Transverse colon (tissue), 4 donors: ENCODE data around the gene CLIC5. TPM values are rescaled to one million over a fixed set of nuclear protein-coding genes. Genes with fewer than 3 reads are reported as not detected.

Experiments used
- DNase-seq: peaks from one replicate; pipeline ENCODE4 v3.0.0-alpha.2; 2019
- H3K27ac ChIP-seq, 4 donors: fragments of 200-600 bp; sonication (generic); 2 replicates each; pipeline ENCODE4 v1.5.1; 2016 to 2018; ENCODE audit warnings: inconsistent platforms in 4 of 4
- H3K27me3 ChIP-seq: fragments of 200-600 bp; sonication (generic); 2 replicates; pipeline ENCODE4 v1.5.1; 2017; ENCODE audit warnings: inconsistent platforms
- H3K36me3 ChIP-seq, 4 donors: fragments of 200-600 bp; sonication (generic); 2 replicates each; pipeline ENCODE4 v1.5.1; 2017 to 2019; ENCODE audit warnings: inconsistent platforms in 4 of 4
- H3K4me1 ChIP-seq, 4 donors: fragments of 200-600 bp; sonication (generic); 2 replicates each; pipeline ENCODE4 v1.5.1; 2017 to 2020; ENCODE audit warnings: inconsistent platforms in 4 of 4
- H3K4me3 ChIP-seq, 4 donors: fragments of 200-600 bp; sonication (generic); 1 replicate in 1 of 4; 2 replicates in 3 of 4; pipeline versions ENCODE4 v1.5.1 to v1.6.1; 2017 to 2019; ENCODE audit warnings: inconsistent platforms in 4 of 4
- H3K9me3 ChIP-seq, 2 donors: fragments of 200-600 bp; sonication (generic); 2 replicates each; pipeline ENCODE4 v1.5.1; 2017 to 2019; ENCODE audit warnings: inconsistent platforms in 2 of 2
- EP300 ChIP-seq: sonication (generic); formaldehyde crosslinking; IDR thresholded peaks from one replicate; pipeline ENCODE4 v1.6.1; 2017; ENCODE audit warnings: antibody characterized with exemption, low read depth
- POLR2A ChIP-seq: fragments of 450-650 bp; IDR thresholded peaks from one replicate; pipeline ENCODE4 v1.6.1; 2016; ENCODE audit warnings: antibody characterized with exemption, mild to moderate bottlenecking, moderate library complexity
- POLR2AphosphoS5 ChIP-seq, 3 donors: sonication (generic); formaldehyde crosslinking; IDR thresholded peaks; one replicate each; pipeline ENCODE4 v1.6.1; 2016; ENCODE audit warnings: antibody characterized with exemption in 3 of 3
- WGBS, 2 donors: methylation state at CpG; one replicate each; pipeline ENCODE4 v1.1.5; 2018; ENCODE audit warnings: low coverage in 1 of 2; 5-methylcytosine and 5-hydroxymethylcytosine counted together
- in situ Hi-C, 4 donors: fragments of 200-750 bp; cut with MboI; loops; one replicate each; pipeline versions ENCODE4 v1.15.0 to v1.15.1; 2017; ENCODE audit warnings: low sequenced_read_pairs in 3 of 4, low pct_ligation_motif_present in 1 of 4, low pct_unique_long_range_greater_than_20kb in 1 of 4
- intact Hi-C: fragments of 100-400 bp; cut with DNase I; formaldehyde crosslinking; loops from one replicate; pipeline ENCODE4 v1.15.1; 2023; ENCODE audit warnings: low total_unique reads
- total RNA-seq, 4 donors: library from RNA; depleted of rRNA; stranded (reverse); fragments of >200 nt; gene quantifications; one replicate each; pipeline ENCODE4 v1.1.0, GENCODE V29; 2016
- TF ChIP-seq, protein P1 (sequence below), 5 experiments: fragments of 200-600 bp in 3 of 5; fragments of 450-650 bp in 2 of 5; sonication (generic) in 3 of 5; IDR thresholded peaks; 1 replicate in 2 of 5; 2 replicates in 3 of 5; pipeline ENCODE4 v1.5.1; 2016 to 2017; ENCODE audit warnings: antibody characterized with exemption in 5 of 5, inconsistent platforms in 3 of 5, mild to moderate bottlenecking in 2 of 5, moderate library complexity in 1 of 5

Gene CLIC5
- total RNA-seq, 4 donors from 2014 or later, result 5.0 to 222 (median 149) TPM

DNA sequence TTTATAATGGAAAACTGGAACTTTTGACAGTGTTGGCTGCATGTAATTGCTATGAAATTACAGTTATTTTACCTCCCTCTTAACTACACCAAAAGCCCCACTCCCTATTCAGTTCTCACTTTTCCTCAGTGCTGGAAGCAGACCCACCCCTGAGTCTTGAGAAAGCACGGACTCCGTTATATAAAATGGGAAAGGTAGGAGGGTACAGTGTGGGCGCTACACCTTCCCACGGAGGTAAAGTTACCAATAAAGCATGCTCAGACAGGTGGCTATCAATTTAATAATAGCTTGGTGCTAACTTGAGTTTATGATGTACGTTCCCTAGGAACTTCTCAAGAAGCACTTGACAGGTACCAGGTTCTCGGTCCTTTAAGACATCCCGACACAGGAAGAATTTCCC lies 59.0 kb downstream of the CLIC5 start:
- H3K27me3 ChIP-seq, result no peaks in the 10 kb centered on the region
- no peak for DNase-seq
- 84 to 93% methylated on average over 5 to 7 of the region's 7 CpGs for WGBS, 2 donors
- H3K27ac ChIP-seq, result no peak overlapping the region
- H3K9me3 ChIP-seq, result no peaks in the 10 kb centered on the region
- H3K36me3 ChIP-seq, result no peaks in the 10 kb centered on the region
- H3K4me1 ChIP-seq, result peaks cover 0 to 27% (median 7%) of the 10 kb centered on the region in 4 donors
- TF ChIP-seq, protein P1, sequence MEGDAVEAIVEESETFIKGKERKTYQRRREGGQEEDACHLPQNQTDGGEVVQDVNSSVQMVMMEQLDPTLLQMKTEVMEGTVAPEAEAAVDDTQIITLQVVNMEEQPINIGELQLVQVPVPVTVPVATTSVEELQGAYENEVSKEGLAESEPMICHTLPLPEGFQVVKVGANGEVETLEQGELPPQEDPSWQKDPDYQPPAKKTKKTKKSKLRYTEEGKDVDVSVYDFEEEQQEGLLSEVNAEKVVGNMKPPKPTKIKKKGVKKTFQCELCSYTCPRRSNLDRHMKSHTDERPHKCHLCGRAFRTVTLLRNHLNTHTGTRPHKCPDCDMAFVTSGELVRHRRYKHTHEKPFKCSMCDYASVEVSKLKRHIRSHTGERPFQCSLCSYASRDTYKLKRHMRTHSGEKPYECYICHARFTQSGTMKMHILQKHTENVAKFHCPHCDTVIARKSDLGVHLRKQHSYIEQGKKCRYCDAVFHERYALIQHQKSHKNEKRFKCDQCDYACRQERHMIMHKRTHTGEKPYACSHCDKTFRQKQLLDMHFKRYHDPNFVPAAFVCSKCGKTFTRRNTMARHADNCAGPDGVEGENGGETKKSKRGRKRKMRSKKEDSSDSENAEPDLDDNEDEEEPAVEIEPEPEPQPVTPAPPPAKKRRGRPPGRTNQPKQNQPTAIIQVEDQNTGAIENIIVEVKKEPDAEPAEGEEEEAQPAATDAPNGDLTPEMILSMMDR (IDR thresholded peaks at IDR 0.05), result no peak
- no peak overlapping the region for H3K4me3 ChIP-seq
- in situ Hi-C loops, result no loop called here
- intact Hi-C loops, result no loop called here

DNA sequence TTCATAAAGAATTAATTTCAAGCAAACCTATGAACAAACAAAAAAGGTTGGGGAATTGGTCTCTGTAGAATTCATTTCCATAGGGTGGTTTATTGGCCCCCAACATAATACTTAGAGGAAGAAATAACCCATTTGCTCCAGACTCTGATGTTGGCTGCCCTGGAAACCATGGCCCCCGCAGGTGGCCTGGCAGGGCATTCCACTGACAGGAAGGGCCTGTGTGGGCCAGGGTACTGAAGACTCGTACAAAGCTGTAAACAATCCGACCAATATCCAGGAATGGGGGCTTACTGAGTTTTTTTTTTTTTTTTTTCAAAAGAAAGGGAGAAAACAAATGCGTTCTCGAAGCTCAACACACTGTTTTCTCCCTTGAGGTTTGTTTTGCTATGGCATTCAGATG lies 59.5 kb downstream of the CLIC5 start:
- H3K9me3 ChIP-seq, result no peaks in the 10 kb centered on the region
- TF ChIP-seq POLR2A, result no peak
- TF ChIP-seq, protein P1 (IDR thresholded peaks at IDR 0.05), result no peak
- no peak for TF ChIP-seq POLR2AphosphoS5 (IDR thresholded peaks at IDR 0.05)
- TF ChIP-seq EP300, result no peak
- H3K4me3 ChIP-seq, result no peak overlapping the region
- intact Hi-C loops, result no loop called here
- no peaks in the 10 kb centered on the region for H3K27me3 ChIP-seq
- no peak overlapping the region for H3K27ac ChIP-seq
- H3K4me1 ChIP-seq, result peaks cover 0 to 32% (median 11%) of the 10 kb centered on the region in 4 donors
- no peak for DNase-seq
- WGBS, 2 donors, result 67 to 100% methylated on average over 2 to 5 of the region's 5 CpGs
- H3K36me3 ChIP-seq, result no peaks in the 10 kb centered on the region
- in situ Hi-C loops, result no loop called here

DNA sequence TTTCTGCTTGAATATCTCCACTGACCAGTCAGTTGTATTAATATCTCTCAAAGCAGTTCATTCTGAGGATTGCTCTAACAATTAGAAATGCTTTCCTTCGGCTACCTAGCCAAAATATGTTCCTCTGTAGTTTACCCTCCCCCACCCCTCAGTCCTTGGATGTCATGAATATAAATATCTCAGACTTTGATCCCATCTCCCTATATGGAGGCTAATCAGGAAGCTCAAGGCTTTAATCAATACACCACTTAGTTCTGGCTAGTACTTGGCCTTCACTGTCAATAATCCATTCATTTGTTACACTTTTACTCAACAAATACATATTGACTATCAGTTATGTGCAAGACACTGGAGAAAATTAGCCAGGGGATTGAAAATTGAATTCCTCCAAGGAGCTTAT lies 60.1 kb downstream of the CLIC5 start:
- Histone ChIP-seq H3K27me3 (no peaks in the 10 kb centered on the region), H3K4me3 (no peak overlapping the region), H3K36me3 (no peaks in the 10 kb centered on the region), H3K27ac (no peak overlapping the region), H3K4me1 (peaks cover 0 to 36% (median 13%) of the 10 kb centered on the region in 4 donors), H3K9me3 (no peaks in the 10 kb centered on the region)
- TF ChIP-seq, protein P1 (IDR thresholded peaks at IDR 0.05), result no peak
- no peak for TF ChIP-seq POLR2A
- TF ChIP-seq EP300, result no peak
- no peak for TF ChIP-seq POLR2AphosphoS5 (IDR thresholded peaks at IDR 0.05)
- 79% methylated on average over 1 of the region's 1 CpG; no CpG with 5 or more reads in 1 of the 2 donors for WGBS, 2 donors
- in situ Hi-C loops, result no loop called here
- no peak for DNase-seq
- intact Hi-C loops, result no loop called here

DNA sequence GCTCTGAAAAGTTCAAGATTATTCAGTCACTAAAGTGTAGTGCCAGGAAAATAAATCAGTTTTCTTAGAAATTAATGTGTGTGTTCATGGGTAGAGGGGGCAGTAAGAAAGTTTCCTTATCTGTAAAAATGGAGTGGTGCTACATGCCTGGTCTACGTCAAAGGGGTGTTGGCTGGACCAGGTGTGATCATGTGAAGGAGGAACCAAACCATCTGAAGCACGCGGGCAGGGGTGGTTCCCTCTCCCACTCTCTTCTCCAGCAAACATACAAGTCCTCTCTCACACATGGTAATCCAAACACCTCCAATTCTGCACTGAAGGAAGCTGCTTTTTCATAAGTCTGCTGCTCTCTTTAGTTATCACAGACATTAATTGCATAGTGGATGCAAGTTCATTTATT lies 63.1 kb downstream of the CLIC5 start:
- Histone ChIP-seq H3K36me3 (no peaks in the 10 kb centered on the region), H3K27me3 (no peaks in the 10 kb centered on the region), H3K4me1 (peaks cover 0 to 40% (median 11%) of the 10 kb centered on the region in 4 donors), H3K9me3 (no peaks in the 10 kb centered on the region), H3K27ac (peak overlapping the region in 3 of 4 donors; percentile 50 to 67 (median 57)), H3K4me3 (no peak overlapping the region)
- DNase-seq, result no peak
- in situ Hi-C loops, result no loop called here
- TF ChIP-seq POLR2A (no peak), POLR2AphosphoS5 (IDR thresholded peaks at IDR 0.05) (no peak), EP300 (no peak)
- TF ChIP-seq, protein P1 (IDR thresholded peaks at IDR 0.05), result no peak
- intact Hi-C loops, result no loop called here
- 73 to 74% methylated on average over 3 of the region's 3 CpGs for WGBS, 2 donors
